ENCODE results near the gene EOMES.

The EOMES gene

DNA sequence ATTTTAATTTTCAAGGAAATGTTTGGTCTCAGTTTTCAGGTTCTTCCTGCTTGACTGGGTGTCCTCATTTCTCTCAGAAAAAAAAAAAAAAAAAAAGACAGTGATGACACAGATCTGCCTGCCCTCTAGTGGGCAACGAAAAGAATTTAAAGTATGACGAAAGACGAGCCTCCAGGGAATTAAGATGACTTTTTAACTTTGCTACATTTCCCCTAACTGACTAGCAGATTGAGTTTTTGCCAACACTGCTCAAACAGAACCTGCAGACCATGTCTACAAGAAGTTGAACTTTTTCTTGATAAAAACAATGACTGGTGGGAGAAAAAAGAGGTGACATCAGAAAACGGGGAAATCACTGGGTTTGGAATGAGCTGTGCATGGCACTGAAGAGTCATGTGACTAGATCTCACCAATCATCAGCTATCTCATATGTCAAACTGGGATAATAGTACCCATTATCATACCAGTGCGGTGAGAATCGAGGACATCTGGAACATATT lies 40.8 kb downstream of the EOMES start:
- DNase-seq (ENCODE audit: low spot score) = peak; percentile 55

DNA sequence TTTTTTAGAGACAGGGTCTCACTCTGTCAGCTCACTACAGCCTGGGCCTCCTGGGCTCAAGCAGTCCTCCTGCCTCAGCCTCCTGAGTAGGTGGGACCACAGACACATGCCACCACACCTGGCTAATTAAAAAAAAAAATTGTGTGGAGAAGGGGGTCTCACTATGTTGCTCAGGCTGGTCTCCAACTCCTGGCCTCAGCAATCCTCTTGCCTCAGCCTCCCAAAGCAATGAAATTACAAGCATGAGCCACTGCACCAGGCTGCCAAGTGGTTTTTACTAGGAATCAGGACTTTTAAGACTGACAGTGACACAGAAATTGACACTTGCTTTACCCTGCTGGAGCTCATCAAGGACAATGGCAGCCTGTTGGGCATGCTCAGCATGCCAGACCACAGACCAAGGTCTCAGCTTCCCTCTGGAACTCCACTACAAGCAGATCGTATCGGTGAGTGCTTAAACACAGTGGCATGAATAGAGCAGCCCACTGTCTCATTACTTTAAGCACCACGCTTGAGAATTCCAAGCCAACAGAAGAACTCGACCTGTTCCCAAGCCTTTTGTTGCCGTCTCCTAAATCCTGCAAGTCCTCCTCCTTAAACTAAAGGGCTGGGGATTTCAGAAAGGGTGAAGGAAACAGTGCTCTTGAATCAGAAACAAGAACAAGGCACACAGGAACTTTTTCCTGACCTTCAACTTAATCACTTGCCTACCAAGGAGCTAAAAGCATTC lies 41.4 kb downstream of the EOMES start:
- DNase-seq (ENCODE audit: low spot score) = no peak

DNA sequence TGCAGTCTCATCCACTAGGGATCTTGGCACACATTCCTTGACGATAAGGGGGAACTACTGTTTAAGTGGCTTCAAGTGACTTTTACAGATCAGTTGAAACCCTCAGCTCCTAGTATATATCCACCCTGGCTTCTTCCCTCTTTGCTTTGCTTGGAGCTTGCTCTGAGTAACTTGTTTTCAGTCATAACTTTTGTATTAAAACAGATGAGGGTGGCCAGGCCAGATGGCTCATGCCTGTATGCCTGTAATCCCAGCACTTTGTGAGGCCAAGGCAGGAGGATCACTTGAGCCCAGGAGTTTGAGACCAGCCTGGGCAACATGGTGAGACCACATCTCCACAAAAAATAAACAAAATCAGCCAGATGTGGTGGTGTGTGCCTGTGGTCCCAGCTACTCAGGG lies 42.4 kb downstream of the EOMES start:
- no peak for DNase-seq (ENCODE audit: low spot score)

DNA sequence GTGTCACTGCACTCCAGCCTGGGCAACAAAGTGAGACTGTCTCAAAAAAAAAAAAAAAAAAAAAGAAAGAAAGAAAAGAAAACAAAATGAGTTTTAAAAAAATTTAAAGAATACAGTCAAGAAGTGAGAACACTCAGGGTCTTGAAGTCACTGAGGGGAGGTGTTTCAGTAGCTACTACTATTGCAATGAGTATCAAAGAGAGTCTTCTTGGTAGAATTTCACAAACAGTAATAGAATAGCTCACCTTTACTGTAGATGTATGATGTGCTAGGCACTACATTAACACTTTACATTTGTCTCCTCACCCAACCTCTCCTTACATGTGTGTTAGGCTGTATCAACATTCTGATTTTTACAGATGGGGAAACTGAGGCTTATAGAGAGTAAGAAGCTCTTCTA lies 43.9 kb downstream of the EOMES start:
- no peak for DNase-seq (ENCODE audit: low spot score)

DNA sequence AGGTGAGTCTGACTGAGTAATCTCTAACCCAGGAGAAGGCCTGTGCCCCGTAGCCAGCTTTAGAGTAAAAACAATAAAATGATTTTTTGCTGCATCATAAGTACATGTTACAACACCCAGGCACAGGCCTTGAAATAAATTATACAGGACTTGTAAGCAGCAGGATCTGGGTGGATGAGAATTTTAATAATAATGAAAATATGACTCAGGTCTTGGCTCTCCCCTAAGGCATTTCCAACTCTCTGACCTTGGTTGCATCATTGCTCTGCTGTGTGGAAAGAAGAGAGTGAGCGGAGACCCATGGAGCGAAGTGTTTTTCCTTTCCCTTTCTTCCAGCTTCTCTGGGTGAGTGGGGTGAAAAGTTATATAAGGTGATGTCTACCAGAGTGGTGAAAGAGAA lies 44.6 kb downstream of the EOMES start:
- no peak for DNase-seq (ENCODE audit: low spot score)

DNA sequence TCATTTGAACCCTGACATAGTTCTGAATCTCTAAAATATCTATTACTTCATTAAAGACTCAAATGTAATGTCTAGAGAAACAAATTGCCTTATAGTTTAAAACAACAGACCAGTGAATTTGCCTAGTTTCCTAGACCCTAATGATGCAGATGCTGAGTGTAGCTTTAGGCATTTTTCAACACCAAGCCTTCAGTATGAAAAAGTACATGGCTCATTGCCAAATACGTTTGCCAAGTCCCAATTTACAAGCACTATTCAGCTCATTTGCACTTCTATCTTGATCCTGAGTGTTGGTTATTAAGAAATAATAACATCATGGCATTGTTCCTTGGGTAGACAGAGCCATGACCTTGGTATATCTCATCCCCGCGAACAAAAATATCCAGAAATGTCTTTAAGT lies 46.8 kb downstream of the EOMES start:
- DNase-seq (ENCODE audit: low spot score) = no peak

DNA sequence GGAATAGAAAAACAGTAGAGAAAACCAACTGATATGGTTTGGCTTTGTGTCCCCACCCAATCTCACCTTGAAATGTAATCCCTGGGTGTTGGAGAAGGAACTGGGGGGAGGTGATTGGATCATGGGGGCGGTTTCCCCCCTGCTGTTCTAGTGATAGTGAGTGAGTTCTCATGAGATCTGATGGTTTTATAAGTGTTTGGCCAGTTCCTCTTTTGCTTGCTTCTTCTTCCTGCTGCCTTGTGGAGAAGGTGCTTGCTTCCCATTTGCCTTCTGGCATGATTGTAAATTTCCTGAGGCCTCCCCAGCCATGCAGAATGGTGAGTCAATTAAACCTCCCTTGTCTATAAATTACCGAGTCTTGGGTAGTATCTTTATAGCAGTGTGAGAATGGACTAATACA lies 48.4 kb downstream of the EOMES start:
- DNase-seq (ENCODE audit: low spot score) = no peak

DNA sequence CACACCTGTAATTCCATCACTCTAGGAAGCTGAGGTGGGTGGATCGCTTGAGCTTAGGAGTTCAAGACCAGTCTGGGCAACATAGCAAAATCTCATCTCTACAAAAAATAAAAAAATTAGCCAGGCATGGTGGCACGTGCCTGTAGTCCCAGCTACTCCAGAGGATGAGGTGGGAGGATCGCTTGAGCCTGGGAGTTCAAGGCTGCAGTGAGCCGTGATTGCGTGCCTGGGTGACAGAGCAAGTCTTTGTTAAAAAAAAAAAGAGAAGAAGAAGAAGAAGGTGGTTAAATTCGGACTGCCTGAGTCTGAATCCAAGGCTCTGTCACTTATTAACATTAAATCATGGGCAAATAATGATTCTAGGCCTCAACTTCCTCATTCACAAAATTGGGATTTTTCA lies 51.0 kb downstream of the EOMES start:
- DNase-seq (ENCODE audit: low spot score) = no peak

DNA sequence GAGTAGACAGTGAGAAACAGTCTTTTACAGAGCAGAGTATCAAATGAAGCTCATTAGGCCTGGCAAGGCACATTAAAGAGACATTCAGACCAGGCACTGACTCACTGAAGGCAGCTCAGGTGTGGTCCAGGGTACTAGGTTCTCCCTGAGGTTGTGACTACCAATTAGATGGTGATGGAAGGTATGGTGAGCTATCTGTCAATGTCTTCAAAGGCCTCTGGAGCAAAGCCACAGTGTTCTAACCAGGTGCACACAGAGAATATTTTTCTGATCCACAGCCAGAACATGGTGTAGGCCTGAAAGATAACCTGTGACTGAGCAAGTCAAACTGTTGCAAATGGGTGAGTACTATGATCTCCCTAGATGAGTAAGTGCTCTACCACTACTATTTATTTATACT lies 51.5 kb downstream of the EOMES start:
- no peak for DNase-seq (ENCODE audit: low spot score)

DNA sequence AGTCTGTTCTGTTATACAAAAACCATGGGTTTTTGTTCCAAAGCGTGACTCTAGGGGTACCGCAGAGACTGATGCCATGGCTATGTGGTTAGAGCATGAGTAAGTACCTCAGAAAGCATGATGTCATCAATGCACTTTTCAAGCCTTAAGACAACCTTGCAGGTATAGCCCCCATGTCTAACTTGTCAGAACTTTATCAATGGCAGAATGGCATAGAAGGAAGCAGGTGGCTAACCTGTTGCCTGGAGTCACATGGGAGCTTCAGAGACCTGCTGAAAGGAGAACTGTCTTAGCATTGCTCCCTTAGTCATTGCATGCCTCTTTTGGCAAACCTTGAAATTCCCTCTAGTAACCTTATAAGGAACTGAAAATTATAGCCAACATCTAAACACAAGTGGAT lies 52.5 kb downstream of the EOMES start:
- DNase-seq (ENCODE audit: low spot score) = no peak

DNA sequence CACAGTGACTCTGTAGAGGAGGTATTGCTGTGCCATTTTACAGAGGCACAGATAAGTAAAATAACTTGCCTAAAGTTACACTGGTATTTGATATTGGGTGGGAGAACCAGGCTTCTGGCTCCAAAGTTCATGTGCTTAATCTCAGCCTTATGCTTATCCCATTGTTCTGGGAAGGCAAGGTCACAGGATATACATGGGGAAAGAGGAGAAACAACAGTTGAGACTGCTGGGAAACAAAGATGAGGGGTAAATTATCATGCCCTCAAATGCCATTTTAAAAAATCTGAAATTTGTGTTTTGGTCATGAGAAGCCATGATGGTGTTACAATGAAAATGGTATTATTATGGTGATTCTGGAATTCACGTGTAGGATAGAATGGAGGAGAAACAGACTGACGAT lies 54.4 kb downstream of the EOMES start:
- no peak for DNase-seq (ENCODE audit: low spot score)

DNA sequence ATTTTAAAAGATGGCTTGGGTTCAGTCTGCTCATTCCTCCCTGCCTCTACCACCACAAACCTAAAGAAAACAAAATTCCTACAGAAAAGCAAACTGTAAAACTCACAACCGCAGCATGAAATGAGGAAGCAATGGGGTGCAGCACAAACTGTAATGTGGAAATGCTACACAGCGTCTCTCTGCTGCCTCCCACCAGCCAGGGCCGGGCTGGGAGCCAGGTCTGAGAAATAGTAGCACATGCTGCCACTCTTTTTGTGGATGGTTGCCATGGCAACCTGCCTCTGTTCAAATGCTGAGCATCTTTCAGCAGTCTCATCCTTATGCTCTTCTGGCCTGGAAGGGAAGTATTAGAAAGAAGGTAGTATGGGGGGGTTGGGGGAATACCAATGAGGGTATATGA lies 55.4 kb downstream of the EOMES start:
- DNase-seq (ENCODE audit: low spot score) = no peak

DNA sequence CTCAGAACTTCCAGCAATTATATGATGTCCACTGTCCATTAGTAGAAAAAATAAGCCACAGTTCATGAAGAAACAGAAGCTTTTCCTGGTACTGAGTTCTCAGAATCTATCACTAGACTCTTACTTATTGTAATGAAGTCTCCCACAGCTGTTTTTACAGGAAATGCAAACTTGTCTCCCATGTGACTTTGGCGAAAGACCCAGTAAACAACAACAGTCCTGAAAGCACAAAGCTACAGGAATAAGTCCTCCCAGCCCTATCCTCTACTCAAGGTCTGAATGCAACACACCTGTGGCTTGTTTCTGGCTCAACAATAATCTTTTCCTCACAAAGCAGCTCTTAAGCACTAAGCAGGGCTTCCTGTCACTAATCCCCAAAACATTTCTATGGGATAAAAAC lies 55.9 kb downstream of the EOMES start:
- no peak for DNase-seq (ENCODE audit: low spot score)
